IPS DF 6.9 (cell line): Measurements from ENCODE around the gene PHEX.

Experiments used
- DNase-seq: peaks from one replicate; pipeline ENCODE4 v3.0.0-alpha.2; 2013; ENCODE audit warnings: low read depth, low spot score
- H3K27ac ChIP-seq: one replicate; pipeline ENCODE4 v1.5.1; 2013; ENCODE audit warnings: low read length, control low read depth
- H3K27me3 ChIP-seq: 2 replicates; pipeline ENCODE4 v1.6.1; 2013; ENCODE audit warnings: mild to moderate bottlenecking, low read length; ENCODE audit not compliant: control insufficient read depth, insufficient read depth
- H3K36me3 ChIP-seq: 2 replicates; pipeline ENCODE4 v1.6.1; 2013; ENCODE audit warnings: low read length; ENCODE audit not compliant: control insufficient read depth, insufficient read depth
- H3K4me1 ChIP-seq: 2 replicates; pipeline ENCODE4 v1.6.1; 2013; ENCODE audit warnings: low read length; ENCODE audit not compliant: control insufficient read depth, insufficient read depth
- H3K4me3 ChIP-seq: 2 replicates; pipeline ENCODE4 v1.5.1; 2013; ENCODE audit warnings: mild to moderate bottlenecking, low read length
- H3K9me3 ChIP-seq: 2 replicates; pipeline ENCODE4 v1.6.1; 2013; ENCODE audit warnings: low read length, inconsistent platforms; ENCODE audit not compliant: control insufficient read depth, insufficient read depth
- WGBS: extraction: QIAGEN DNeasy Blood & Tissue Kit; methylation state at CpG from one replicate; pipeline ENCODE4 v1.1.7; 2013; ENCODE audit warnings: mixed read lengths, missing lambda C conversion rate; ENCODE audit not compliant: insufficient read length, insufficient coverage; 5-methylcytosine and 5-hydroxymethylcytosine counted together

The PHEX gene

GRCh38 chrX:22060415-22061280, 28.5 kb downstream of the PHEX start:
- Histone ChIP-seq H3K9me3 (no peaks in the 10 kb centered on the region), H3K27me3 (no peaks in the 10 kb centered on the region), H3K36me3 (no peaks in the 10 kb centered on the region), H3K27ac (no peak overlapping the region), H3K4me3 (no peak overlapping the region), H3K4me1 (no peaks in the 10 kb centered on the region)
- no peak for DNase-seq
- no CpG with 5 or more reads among the region's 6 CpGs for WGBS

DNA sequence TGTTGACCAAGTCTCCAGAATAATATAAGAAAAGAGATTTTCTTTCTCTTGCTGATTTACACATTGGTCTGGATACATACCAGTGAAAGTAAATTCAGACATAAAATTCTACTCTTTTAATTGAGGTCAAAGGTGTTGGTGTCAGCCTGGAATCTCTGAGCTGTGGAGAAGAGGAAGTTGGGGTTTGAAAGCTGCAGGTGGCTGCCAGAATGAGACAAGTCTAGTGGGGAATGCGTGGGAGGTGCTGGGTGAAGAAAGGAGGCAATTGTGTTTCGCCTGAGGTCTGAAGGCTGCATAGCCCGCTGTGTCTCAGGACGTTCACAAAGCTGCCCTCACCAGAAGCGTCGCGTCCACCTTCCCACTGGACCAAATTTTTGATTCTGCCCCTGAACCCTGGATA, 31.2 kb downstream of the PHEX start:
- no peak overlapping the region for H3K27ac ChIP-seq
- no CpG with 5 or more reads among the region's 7 CpGs for WGBS
- no peaks in the 10 kb centered on the region for H3K4me1 ChIP-seq
- no peaks in the 10 kb centered on the region for H3K9me3 ChIP-seq
- no peaks in the 10 kb centered on the region for H3K36me3 ChIP-seq
- DNase-seq = no peak
- no peaks in the 10 kb centered on the region for H3K27me3 ChIP-seq
- no peak overlapping the region for H3K4me3 ChIP-seq

DNA sequence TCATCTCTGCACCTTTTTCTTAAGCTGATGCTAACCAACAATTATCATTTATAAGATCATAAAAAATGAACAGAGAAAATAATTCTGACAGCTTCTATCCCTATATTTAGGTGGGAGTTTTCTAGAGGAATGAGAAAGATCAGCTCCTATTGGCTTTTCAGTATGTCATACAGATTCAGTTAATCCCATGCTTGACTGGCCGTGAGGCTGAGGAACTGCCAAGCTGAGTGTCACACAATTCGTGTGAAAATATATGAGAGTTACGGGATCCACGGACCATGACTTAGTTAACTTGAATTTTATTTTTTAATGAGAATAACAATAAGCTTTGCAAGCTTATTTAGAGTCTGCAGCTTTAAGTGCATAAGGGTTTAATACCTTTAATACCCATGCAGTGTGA, 37.5 kb downstream of the PHEX start:
- DNase-seq = no peak
- Histone ChIP-seq H3K27me3 (no peaks in the 10 kb centered on the region), H3K4me3 (no peak overlapping the region), H3K36me3 (no peaks in the 10 kb centered on the region), H3K27ac (no peak overlapping the region), H3K9me3 (no peaks in the 10 kb centered on the region), H3K4me1 (no peaks in the 10 kb centered on the region)
- no CpG with 5 or more reads among the region's 4 CpGs for WGBS

DNA sequence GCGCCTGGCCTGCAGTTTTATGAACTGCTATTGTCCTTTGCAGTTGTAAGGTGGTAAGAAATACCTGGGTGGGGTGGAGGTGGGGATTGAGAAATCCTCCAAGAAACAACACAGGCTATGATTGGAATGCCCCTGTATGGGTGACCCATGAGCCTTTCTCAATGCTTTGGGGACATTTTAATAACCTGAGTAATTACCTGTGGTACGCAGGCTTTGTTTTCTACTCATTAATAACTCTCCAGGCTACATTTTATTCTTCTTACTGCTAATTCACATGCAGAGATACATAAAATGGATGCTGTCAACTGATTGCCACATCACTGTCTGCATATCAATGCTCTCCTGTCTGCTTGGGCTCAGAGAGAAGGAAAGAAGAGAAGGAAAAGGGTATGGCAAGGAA, 41.8 kb downstream of the PHEX start:
- no peaks in the 10 kb centered on the region for H3K9me3 ChIP-seq
- no peak overlapping the region for H3K27ac ChIP-seq
- no CpG with 5 or more reads among the region's 2 CpGs for WGBS

GRCh38 chrX:22078117-22078516, 46.0 kb downstream of the PHEX start:
- H3K27ac ChIP-seq = no peak overlapping the region
- no peak for DNase-seq
- WGBS = no CpG with 5 or more reads among the region's 2 CpGs
- no peaks in the 10 kb centered on the region for H3K9me3 ChIP-seq
- no peaks in the 10 kb centered on the region for H3K27me3 ChIP-seq
- H3K4me3 ChIP-seq = no peak overlapping the region
- H3K4me1 ChIP-seq = no peaks in the 10 kb centered on the region
- H3K36me3 ChIP-seq = no peaks in the 10 kb centered on the region

More for the DNA sequence above, 41.8 kb downstream of the PHEX start:
- Histone ChIP-seq H3K4me3 (no peak overlapping the region), H3K4me1 (no peaks in the 10 kb centered on the region), H3K27me3 (no peaks in the 10 kb centered on the region), H3K36me3 (no peaks in the 10 kb centered on the region)
- DNase-seq = no peak

GRCh38 chrX:22081475-22082092, 49.5 kb downstream of the PHEX start:
- Histone ChIP-seq H3K27me3 (no peaks in the 10 kb centered on the region), H3K36me3 (no peaks in the 10 kb centered on the region), H3K4me3 (no peak overlapping the region), H3K4me1 (no peaks in the 10 kb centered on the region), H3K27ac (no peak overlapping the region), H3K9me3 (no peaks in the 10 kb centered on the region)
- no CpG with 5 or more reads among the region's 7 CpGs for WGBS
- DNase-seq = peak; percentile 27

- no peak for DNase-seq
- WGBS = no CpG with 5 or more reads among the region's 4 CpGs
Measured at GRCh38 chrX:22086003-22086402, 53.9 kb downstream of the PHEX start.

GRCh38 chrX:22087011-22087557, 55.0 kb downstream of the PHEX start:
- no peaks in the 10 kb centered on the region for H3K36me3 ChIP-seq
- no peak for DNase-seq
- H3K4me1 ChIP-seq = no peaks in the 10 kb centered on the region
- no peak overlapping the region for H3K27ac ChIP-seq
- no peaks in the 10 kb centered on the region for H3K9me3 ChIP-seq
- no peaks in the 10 kb centered on the region for H3K27me3 ChIP-seq
- H3K4me3 ChIP-seq = no peak overlapping the region
- no CpG with 5 or more reads among the region's 3 CpGs for WGBS

More at GRCh38 chrX:22086003-22086402, 53.9 kb downstream of the PHEX start:
- Histone ChIP-seq H3K36me3 (no peaks in the 10 kb centered on the region), H3K4me3 (no peak overlapping the region), H3K9me3 (no peaks in the 10 kb centered on the region), H3K27ac (no peak overlapping the region), H3K27me3 (no peaks in the 10 kb centered on the region), H3K4me1 (no peaks in the 10 kb centered on the region)

DNA sequence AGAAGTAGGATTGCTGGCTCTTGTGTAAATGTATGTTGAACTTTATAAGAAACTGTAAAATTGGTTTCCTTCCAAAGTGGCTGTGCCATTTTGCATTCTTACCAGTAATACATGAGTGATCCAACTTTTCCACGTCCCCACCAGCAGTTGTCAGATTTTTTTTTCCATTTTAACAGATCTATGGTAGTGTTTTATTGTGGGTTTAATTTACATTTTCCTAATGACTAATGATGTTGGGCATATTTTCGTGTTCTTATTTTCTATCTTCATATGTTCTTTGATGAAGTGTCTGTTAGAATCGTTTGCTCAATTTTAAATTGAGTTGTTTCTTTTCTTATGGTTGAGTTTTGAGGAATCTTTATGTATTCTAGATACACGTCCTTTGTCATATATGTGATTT, 56.2 kb downstream of the PHEX start:
- Histone ChIP-seq H3K9me3 (no peaks in the 10 kb centered on the region), H3K4me1 (no peaks in the 10 kb centered on the region), H3K36me3 (no peaks in the 10 kb centered on the region), H3K27ac (no peak overlapping the region), H3K27me3 (no peaks in the 10 kb centered on the region), H3K4me3 (no peak overlapping the region)
- no peak for DNase-seq
- no CpG with 5 or more reads among the region's 4 CpGs for WGBS

DNA sequence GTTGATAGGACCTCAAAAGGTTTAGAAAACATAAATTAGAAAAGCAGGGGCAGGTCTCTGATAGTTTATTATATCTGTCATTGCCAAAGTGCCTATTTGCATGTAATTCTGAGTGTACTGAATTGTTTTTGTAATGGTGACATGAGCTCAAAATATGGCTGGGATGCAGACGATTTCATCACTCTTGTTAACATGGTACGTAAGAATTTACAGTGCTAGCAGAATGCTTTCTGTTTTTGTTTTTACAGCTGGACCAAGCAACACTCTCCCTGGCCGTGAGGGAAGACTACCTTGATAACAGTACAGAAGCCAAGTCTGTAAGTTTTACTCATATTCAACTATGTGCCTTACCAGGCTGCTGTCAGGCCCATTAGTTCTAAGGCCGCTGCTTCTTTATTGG, 58.1 kb downstream of the PHEX start:
- Histone ChIP-seq H3K4me1 (no peaks in the 10 kb centered on the region), H3K9me3 (no peaks in the 10 kb centered on the region), H3K4me3 (no peak overlapping the region), H3K36me3 (no peaks in the 10 kb centered on the region), H3K27me3 (no peaks in the 10 kb centered on the region), H3K27ac (no peak overlapping the region)
- no peak for DNase-seq
- WGBS = no CpG with 5 or more reads among the region's 4 CpGs
